ENCODE measurements around the gene TSPEAR. TPM values are rescaled to one million over a fixed set of nuclear protein-coding genes. Genes with fewer than 3 reads are reported as not detected.
A peak's percentile ranks its signal among the peaks of the same experiment; 100 is the strongest.

Gene TSPEAR
- total RNA-seq, 1 experiment from 2014 or later, result 2.1 TPM

DNA sequence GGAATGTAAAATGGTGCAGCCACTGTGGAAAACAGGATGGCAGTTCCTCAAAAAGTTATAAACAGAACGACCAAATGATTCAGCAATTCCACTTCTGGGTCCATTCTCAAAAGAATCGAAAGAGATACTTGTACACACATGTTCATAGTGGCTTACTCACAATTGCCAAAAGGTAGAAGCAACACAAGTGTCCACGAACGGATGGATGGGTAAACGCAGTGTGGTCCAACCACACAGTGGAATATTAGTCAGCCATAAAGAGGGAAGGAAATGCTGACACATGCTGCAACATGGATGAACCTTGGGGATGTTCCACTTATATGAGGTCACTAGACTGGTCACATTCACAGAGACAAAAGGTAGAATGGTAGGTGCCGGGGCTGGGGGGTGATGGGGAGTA is 176.7 kb downstream of the TSPEAR start (continued):
- TF ChIP-seq NR1H2 (CRISPR knock-in tag; IDR thresholded peaks at IDR 0.05) (no peak), ESRRA (CRISPR knock-in tag; IDR thresholded peaks at IDR 0.05; ENCODE audit: borderline replicate concordance) (no peak), ELF4 (CRISPR knock-in tag; IDR thresholded peaks at IDR 0.05; ENCODE audit: low read depth) (no peak)
- TF ChIP-seq, protein P1, sequence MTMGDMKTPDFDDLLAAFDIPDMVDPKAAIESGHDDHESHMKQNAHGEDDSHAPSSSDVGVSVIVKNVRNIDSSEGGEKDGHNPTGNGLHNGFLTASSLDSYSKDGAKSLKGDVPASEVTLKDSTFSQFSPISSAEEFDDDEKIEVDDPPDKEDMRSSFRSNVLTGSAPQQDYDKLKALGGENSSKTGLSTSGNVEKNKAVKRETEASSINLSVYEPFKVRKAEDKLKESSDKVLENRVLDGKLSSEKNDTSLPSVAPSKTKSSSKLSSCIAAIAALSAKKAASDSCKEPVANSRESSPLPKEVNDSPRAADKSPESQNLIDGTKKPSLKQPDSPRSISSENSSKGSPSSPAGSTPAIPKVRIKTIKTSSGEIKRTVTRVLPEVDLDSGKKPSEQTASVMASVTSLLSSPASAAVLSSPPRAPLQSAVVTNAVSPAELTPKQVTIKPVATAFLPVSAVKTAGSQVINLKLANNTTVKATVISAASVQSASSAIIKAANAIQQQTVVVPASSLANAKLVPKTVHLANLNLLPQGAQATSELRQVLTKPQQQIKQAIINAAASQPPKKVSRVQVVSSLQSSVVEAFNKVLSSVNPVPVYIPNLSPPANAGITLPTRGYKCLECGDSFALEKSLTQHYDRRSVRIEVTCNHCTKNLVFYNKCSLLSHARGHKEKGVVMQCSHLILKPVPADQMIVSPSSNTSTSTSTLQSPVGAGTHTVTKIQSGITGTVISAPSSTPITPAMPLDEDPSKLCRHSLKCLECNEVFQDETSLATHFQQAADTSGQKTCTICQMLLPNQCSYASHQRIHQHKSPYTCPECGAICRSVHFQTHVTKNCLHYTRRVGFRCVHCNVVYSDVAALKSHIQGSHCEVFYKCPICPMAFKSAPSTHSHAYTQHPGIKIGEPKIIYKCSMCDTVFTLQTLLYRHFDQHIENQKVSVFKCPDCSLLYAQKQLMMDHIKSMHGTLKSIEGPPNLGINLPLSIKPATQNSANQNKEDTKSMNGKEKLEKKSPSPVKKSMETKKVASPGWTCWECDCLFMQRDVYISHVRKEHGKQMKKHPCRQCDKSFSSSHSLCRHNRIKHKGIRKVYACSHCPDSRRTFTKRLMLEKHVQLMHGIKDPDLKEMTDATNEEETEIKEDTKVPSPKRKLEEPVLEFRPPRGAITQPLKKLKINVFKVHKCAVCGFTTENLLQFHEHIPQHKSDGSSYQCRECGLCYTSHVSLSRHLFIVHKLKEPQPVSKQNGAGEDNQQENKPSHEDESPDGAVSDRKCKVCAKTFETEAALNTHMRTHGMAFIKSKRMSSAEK (CRISPR knock-in tag; IDR thresholded peaks at IDR 0.05; ENCODE audit: borderline replicate concordance), result no peak

DNA sequence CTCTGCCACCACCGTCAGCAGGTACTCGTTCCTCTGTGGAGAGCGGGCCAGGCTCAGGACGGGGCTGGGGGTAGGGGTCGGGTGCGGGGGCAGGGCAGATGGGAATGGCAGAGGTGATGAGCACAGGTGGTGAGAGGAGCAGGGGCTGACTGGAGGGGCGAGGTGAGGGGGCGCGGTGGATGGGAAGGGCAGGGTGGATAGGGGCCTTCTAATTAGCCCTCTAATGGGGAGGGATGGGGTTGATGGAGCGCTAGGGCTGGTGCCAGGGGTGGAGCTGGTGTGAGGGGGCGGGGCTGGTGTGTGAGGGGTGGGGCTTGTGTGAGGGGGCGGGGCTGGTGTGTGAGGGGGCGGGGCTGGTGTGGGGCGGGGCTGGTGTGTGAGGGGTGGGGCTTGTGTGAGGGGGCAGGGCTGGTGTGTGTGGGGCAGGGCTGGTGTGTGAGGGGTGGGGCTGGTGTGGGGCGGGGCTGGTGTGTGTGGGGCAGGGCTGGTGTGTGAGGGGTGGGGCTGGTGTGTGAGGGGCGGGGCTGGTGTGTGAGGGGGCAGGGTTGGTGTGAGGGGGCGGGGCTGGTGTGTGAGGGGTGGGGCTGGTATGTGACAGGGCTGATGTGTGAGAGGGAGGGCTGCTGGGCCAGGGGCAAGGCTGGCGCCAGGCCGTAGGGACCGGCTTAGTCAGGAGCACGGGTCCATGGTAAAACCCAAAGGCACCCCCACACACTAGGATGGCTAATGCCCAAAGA is 177.3 kb downstream of the TSPEAR start:
- ChIA-PET CTCF (interaction anchor here (0.5 to 0.7 kb wide), 3 partner anchors 23 to 603 kb away, joined by 3 read pairs; no protein-coding TSS in a partner anchor), POLR2A (no interaction called here)
- TF ChIP-seq JAZF1 (CRISPR knock-in tag; IDR thresholded peaks at IDR 0.05), result no peak
- TF ChIP-seq, protein P2, sequence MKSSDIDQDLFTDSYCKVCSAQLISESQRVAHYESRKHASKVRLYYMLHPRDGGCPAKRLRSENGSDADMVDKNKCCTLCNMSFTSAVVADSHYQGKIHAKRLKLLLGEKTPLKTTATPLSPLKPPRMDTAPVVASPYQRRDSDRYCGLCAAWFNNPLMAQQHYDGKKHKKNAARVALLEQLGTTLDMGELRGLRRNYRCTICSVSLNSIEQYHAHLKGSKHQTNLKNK (CRISPR knock-in tag; IDR thresholded peaks at IDR 0.05), result no peak
- TF ChIP-seq, protein P3, sequence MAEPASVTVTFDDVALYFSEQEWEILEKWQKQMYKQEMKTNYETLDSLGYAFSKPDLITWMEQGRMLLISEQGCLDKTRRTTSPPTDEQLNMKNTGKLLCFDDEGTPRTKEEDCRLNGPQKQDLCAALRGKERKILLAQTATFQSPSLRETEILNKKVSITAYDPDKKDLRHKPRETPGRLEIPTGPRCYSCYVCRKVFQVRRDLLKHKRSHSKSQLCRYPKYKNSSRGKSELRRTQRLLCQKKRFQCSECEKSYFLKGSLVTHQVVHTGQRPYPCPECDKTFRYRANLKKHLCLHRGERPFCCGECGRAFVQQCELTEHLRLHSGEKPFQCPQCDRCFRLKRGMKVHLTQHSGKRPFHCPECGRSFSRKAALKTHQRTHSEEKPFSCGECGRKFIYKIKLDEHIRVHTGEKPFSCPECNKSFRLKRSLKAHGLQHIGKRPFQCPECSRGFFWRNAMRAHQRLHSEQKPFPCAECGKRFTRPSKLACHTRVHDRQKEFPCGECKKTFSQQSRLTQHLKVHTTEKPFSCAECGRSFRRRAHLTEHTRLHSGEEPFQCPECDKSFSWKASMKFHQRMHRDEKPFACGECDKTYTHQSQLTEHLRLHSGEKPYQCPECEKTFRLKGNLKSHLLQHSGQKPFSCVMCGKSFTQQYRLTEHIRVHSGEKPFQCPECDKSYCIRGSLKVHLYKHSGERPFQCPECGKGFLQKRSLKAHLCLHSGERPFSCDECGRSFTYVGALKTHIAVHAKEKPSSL (CRISPR knock-in tag; conservative IDR thresholded peaks at IDR 0.05), result no peak
- TF ChIP-seq JUN (CRISPR knock-in tag; IDR thresholded peaks at IDR 0.05), result no peak
- no peak for TF ChIP-seq ELF4 (CRISPR knock-in tag; IDR thresholded peaks at IDR 0.05; ENCODE audit: low read depth)
- no peak for TF ChIP-seq ZNF121 (CRISPR knock-in tag; IDR thresholded peaks at IDR 0.05)
- no peak for TF ChIP-seq CREM (CRISPR knock-in tag; IDR thresholded peaks at IDR 0.05)
- no peak for TF ChIP-seq ZNF416 (CRISPR knock-in tag; IDR thresholded peaks at IDR 0.05)
- TF ChIP-seq TCF7 (CRISPR knock-in tag; IDR thresholded peaks at IDR 0.05; ENCODE audit: low read depth), result no peak
- TF ChIP-seq EMX1 (CRISPR knock-in tag; IDR thresholded peaks at IDR 0.05), result no peak
- TF ChIP-seq FOXK1 (CRISPR knock-in tag; IDR thresholded peaks at IDR 0.05), result no peak
- TF ChIP-seq RORB (CRISPR knock-in tag; IDR thresholded peaks at IDR 0.05), result no peak
- TF ChIP-seq, protein P4, sequence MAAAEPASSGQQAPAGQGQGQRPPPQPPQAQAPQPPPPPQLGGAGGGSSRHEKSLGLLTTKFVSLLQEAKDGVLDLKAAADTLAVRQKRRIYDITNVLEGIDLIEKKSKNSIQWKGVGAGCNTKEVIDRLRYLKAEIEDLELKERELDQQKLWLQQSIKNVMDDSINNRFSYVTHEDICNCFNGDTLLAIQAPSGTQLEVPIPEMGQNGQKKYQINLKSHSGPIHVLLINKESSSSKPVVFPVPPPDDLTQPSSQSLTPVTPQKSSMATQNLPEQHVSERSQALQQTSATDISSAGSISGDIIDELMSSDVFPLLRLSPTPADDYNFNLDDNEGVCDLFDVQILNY (CRISPR knock-in tag; IDR thresholded peaks at IDR 0.05), result no peak
- TF ChIP-seq, protein P5, sequence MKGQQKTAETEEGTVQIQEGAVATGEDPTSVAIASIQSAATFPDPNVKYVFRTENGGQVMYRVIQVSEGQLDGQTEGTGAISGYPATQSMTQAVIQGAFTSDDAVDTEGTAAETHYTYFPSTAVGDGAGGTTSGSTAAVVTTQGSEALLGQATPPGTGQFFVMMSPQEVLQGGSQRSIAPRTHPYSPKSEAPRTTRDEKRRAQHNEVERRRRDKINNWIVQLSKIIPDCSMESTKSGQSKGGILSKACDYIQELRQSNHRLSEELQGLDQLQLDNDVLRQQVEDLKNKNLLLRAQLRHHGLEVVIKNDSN (CRISPR knock-in tag; IDR thresholded peaks at IDR 0.05), result no peak
- no peak for TF ChIP-seq KAT7 (CRISPR knock-in tag; IDR thresholded peaks at IDR 0.05; ENCODE audit: borderline replicate concordance)
- TF ChIP-seq, protein P6, sequence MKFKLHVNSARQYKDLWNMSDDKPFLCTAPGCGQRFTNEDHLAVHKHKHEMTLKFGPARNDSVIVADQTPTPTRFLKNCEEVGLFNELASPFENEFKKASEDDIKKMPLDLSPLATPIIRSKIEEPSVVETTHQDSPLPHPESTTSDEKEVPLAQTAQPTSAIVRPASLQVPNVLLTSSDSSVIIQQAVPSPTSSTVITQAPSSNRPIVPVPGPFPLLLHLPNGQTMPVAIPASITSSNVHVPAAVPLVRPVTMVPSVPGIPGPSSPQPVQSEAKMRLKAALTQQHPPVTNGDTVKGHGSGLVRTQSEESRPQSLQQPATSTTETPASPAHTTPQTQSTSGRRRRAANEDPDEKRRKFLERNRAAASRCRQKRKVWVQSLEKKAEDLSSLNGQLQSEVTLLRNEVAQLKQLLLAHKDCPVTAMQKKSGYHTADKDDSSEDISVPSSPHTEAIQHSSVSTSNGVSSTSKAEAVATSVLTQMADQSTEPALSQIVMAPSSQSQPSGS (CRISPR knock-in tag; IDR thresholded peaks at IDR 0.05; ENCODE audit: borderline replicate concordance, low read depth), result no peak
- no peak for TF ChIP-seq SOX15 (CRISPR knock-in tag; IDR thresholded peaks at IDR 0.05)
- TF ChIP-seq ZNF423 (CRISPR knock-in tag; IDR thresholded peaks at IDR 0.05), result no peak
- TF ChIP-seq TEAD1 (CRISPR knock-in tag; IDR thresholded peaks at IDR 0.05), result no peak
- TF ChIP-seq, protein P7, sequence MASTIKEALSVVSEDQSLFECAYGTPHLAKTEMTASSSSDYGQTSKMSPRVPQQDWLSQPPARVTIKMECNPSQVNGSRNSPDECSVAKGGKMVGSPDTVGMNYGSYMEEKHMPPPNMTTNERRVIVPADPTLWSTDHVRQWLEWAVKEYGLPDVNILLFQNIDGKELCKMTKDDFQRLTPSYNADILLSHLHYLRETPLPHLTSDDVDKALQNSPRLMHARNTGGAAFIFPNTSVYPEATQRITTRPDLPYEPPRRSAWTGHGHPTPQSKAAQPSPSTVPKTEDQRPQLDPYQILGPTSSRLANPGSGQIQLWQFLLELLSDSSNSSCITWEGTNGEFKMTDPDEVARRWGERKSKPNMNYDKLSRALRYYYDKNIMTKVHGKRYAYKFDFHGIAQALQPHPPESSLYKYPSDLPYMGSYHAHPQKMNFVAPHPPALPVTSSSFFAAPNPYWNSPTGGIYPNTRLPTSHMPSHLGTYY (CRISPR knock-in tag; IDR thresholded peaks at IDR 0.05), result no peak
- DNase-seq (ENCODE audit: low spot score) (peak; percentile 26), ATAC-seq (peak; percentile 60)
- Mint-ChIP-seq H3K4me3 (no peak overlapping the region), H3K4me1 (peaks cover 2% of the 10 kb centered on the region; the same call in 1 of the 2 replicates), H3K27me3 (ENCODE audit: low read depth) (no peaks in the 10 kb centered on the region), H3K27ac (peak overlapping the region; percentile 63; the same call in 1 of the 2 replicates), H3K9me3 (peaks cover 7% of the 10 kb centered on the region), H3K36me3 (0 out of 2 replicates have a peak, but pooled peaks cover 2% of the 10 kb centered on the region)
